Measurements from ENCODE around the gene SRRM5. TPM values are rescaled to one million over a fixed set of nuclear protein-coding genes. Genes with fewer than 3 reads are reported as not detected.

The SRRM5 gene
- total RNA-seq, 4 donors from 2014 or later: 0.38 TPM; not detected in 3

GRCh38 chr19:43589678-43590077, 22.2 kb upstream of the SRRM5 start:
- WGBS, 2 donors: 71 to 76% methylated on average over 6 of the region's 6 CpGs
- Histone ChIP-seq H3K4me3 (no peak overlapping the region), H3K27ac (no peak overlapping the region), H3K4me1 (peaks cover 6 to 19% (median 10%) of the 10 kb centered on the region in 3 donors), H3K9me3 (no peaks in the 10 kb centered on the region), H3K27me3 (no peaks in the 10 kb centered on the region), H3K36me3 (peaks cover 13 to 78% (median 16%) of the 10 kb centered on the region in 3 donors)
- TF ChIP-seq, protein P1, sequence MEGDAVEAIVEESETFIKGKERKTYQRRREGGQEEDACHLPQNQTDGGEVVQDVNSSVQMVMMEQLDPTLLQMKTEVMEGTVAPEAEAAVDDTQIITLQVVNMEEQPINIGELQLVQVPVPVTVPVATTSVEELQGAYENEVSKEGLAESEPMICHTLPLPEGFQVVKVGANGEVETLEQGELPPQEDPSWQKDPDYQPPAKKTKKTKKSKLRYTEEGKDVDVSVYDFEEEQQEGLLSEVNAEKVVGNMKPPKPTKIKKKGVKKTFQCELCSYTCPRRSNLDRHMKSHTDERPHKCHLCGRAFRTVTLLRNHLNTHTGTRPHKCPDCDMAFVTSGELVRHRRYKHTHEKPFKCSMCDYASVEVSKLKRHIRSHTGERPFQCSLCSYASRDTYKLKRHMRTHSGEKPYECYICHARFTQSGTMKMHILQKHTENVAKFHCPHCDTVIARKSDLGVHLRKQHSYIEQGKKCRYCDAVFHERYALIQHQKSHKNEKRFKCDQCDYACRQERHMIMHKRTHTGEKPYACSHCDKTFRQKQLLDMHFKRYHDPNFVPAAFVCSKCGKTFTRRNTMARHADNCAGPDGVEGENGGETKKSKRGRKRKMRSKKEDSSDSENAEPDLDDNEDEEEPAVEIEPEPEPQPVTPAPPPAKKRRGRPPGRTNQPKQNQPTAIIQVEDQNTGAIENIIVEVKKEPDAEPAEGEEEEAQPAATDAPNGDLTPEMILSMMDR (IDR thresholded peaks at IDR 0.05): no peak
- TF ChIP-seq POLR2A (IDR thresholded peaks at IDR 0.05): no peak
- intact Hi-C loops (cut with DNase I): loop anchor here (10.0 kb wide), 1 partner anchor 55 kb away; the partner anchor contains the start of gene ZNF575
- no peak for DNase-seq

DNA sequence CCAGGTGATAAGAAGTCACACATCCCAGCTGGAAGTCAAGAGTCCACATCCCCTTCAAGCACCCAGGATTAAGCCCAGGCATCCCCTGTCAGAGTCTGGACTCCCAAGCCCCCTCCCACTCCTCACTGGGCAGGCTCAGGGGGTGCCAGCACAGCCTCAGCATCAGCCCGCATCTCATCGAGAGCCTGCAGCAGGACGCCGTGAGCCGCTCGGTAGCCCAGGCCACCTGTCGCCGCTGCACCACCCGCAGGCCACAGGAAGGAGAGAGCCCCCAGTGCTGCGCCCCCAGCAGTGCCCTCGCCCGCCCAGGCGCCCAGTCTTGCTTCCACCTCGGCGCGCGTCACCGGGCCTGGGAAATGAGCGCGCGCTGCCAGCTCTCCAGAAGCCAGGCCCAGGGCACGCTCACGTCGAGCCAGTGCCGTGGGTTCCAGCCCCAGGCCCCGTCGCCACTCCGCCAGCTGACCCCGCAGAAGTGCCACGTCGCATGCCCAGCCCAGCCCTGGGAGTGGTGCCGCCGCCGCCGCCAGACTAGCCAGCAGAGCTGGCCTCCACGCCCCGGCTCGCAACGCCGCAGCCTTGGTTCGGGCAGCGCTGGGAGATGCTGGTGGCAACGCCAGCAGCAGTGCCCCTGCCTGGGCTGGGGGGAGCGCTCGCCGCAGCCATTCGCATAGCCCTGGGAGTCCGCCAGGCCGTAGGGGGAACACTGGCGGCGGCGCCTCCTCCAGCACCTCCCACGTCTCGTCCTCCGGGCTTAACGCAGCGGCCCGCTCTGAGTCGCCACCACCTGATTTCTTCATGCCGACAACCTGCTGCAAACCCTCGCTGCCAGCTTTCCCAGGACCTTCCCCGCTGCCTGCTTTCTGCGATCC, 19.8 kb upstream of the SRRM5 start:
- no peak for TF ChIP-seq POLR2A (IDR thresholded peaks at IDR 0.05)
- TF ChIP-seq, protein P1 (IDR thresholded peaks at IDR 0.05): no peak
- WGBS, 2 donors: 90 to 97% methylated on average over 14 to 23 of the region's 63 CpGs
- H3K4me3 ChIP-seq: no peak overlapping the region
- no peak overlapping the region for H3K27ac ChIP-seq
- peaks cover 19 to 38% (median 20%) of the 10 kb centered on the region in 3 donors for H3K4me1 ChIP-seq
- intact Hi-C loops (cut with DNase I): loop anchor here (10.0 kb wide), 1 partner anchor 57 kb away; the partner anchor contains the start of gene ZNF575
- H3K36me3 ChIP-seq: peaks cover 12 to 58% (median 13%) of the 10 kb centered on the region in 3 donors
- no peaks in the 10 kb centered on the region for H3K9me3 ChIP-seq
- DNase-seq: no peak
- no peaks in the 10 kb centered on the region for H3K27me3 ChIP-seq

GRCh38 chr19:43592800-43593350, 19.0 kb upstream of the SRRM5 start:
- intact Hi-C loops (cut with DNase I): loop anchor here (10.0 kb wide), 1 partner anchor 58 kb away; the partner anchor contains the start of gene ZNF575
- 95% methylated on average over 4 to 8 of the region's 37 CpGs for WGBS, 2 donors
- TF ChIP-seq, protein P1 (IDR thresholded peaks at IDR 0.05): no peak
- TF ChIP-seq POLR2A (IDR thresholded peaks at IDR 0.05): no peak

DNA sequence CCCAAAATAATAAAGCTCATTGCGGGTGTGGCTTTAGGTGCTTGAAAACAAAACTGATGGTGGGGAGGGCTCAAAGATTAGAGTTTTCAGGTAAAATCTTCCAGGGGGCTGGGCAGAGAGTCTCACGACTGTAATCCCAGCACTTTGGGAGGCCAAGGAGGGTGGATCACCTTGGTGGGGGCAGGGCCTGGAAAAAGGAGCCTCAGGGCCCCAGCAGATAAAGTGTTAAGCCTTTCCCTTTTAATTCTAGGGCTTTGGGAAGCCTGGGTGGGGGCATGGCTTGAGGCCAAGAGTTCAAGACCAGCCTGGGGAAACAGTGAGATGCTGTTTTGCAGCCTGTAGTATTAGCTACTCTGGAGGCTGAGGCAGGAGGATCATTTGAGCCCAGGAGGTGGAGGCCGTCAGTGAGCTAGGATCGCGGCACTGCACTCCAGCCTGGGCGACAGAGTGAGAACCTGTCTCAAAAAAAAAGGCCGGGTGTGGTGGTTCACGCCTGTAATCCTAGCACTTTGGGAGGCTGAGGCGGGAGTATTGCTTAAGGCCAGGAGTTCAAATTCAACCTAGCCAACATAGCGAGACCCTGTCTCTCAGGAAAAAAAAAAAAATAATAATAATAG, 17.7 kb upstream of the SRRM5 start:
- peaks cover 13 to 64% (median 17%) of the 10 kb centered on the region in 3 donors for H3K36me3 ChIP-seq
- no peak for TF ChIP-seq POLR2A (IDR thresholded peaks at IDR 0.05)
- TF ChIP-seq, protein P1 (IDR thresholded peaks at IDR 0.05): no peak
- peak overlapping the region; percentile 49 to 82 (median 74) for H3K4me3 ChIP-seq
- no peaks in the 10 kb centered on the region for H3K27me3 ChIP-seq
- intact Hi-C loops (cut with DNase I): loop anchor here (10.0 kb wide), 1 partner anchor 59 kb away; the partner anchor contains the start of gene ZNF575
- H3K27ac ChIP-seq: peak overlapping the region in 3 of 4 donors; percentile 91 to 99 (median 97)
- DNase-seq: no peak
- no peaks in the 10 kb centered on the region for H3K9me3 ChIP-seq
- 85% methylated on average over 10 of the region's 10 CpGs for WGBS, 2 donors
- H3K4me1 ChIP-seq: peaks cover 27 to 54% (median 29%) of the 10 kb centered on the region in 3 donors

More at GRCh38 chr19:43592800-43593350, 19.0 kb upstream of the SRRM5 start:
- Histone ChIP-seq H3K27ac (no peak overlapping the region), H3K4me3 (no peak overlapping the region), H3K27me3 (no peaks in the 10 kb centered on the region), H3K4me1 (peaks cover 26 to 46% (median 27%) of the 10 kb centered on the region in 3 donors), H3K36me3 (peaks cover 12 to 57% (median 13%) of the 10 kb centered on the region in 3 donors), H3K9me3 (no peaks in the 10 kb centered on the region)
- DNase-seq: no peak

All from esophagus squamous epithelium (tissue), 5 donors.